Measurements from ENCODE around the gene TYW5.

GRCh38 chr2:199923924-199924323 is 31.4 kb downstream of the TYW5 start:
- no peak for TF ChIP-seq SUZ12 (IDR thresholded peaks at IDR 0.05)
- no peak for TF ChIP-seq TARDBP (IDR thresholded peaks at IDR 0.05)
- TF ChIP-seq FOXA1 (IDR thresholded peaks at IDR 0.05): no peak
- no peak for TF ChIP-seq SP1 (IDR thresholded peaks at IDR 0.05)
- TF ChIP-seq PKNOX1 (IDR thresholded peaks at IDR 0.05): no peak
- no peak for TF ChIP-seq ARNT (IDR thresholded peaks at IDR 0.05)
- TF ChIP-seq ZNF384 (IDR thresholded peaks at IDR 0.05): no peak
- TF ChIP-seq FOXM1 (IDR thresholded peaks at IDR 0.05; ENCODE audit: borderline replicate concordance): no peak

All from HEK293T (cell line).